ENCODE measurements around the gene SORCS2.

The SORCS2 gene

DNA sequence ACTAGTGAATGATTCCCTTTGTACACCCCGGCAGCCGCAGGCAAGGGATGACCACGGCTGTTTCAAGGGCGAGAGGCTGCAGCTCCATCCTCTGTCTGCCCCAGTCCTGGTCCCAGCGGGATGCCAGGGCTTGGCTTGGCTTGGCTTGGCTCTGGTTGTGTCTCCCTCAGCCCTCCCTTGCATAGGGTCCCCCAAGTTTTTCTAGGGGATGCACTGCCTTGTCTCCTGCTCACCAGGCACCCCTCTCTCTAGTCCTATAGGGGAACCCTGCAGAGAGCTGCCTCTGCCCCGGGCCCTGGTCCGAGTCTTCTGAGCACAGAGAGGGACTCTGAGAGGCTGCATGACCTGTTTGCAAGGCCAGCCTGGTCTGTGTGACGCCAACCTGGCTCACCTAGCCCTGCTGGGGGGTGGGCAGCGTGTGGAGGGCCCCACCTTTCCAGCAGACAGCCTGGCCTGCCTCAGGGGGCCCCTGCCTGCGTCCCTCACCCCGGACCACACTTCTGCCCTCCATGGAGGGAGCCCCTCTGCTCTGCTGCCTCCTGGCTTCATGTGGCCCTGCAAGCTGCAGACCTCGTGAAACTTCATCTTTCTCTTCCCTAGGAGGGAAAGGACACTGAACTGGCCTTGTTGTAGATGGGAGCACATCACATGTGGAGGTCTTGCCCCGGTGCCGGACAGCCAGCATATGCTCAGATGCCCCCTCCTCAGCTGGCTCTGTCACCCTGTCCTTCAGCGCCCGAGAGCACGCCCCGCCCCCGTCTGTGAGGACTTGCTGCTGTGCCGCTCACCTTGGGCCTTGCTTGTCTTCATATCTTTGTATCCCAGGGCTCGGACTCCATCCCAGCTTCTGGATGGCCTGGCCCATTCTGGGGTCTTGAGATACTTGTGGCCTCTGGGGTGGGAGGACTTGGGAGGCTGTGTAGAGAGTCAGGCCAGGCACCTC lies 16.4 kb downstream of the SORCS2 start:
- TF ChIP-seq GATA2 (IDR thresholded peaks at IDR 0.05; ENCODE audit: low read depth, low read length) = no peak
- no peak for TF ChIP-seq GATA3 (IDR thresholded peaks at IDR 0.05; ENCODE audit: low read depth, low read length)

GRCh38 chr4:7209699-7210098 lies 17.4 kb downstream of the SORCS2 start:
- TF ChIP-seq GATA2 (IDR thresholded peaks at IDR 0.05; ENCODE audit: low read depth, low read length) = no peak

DNA sequence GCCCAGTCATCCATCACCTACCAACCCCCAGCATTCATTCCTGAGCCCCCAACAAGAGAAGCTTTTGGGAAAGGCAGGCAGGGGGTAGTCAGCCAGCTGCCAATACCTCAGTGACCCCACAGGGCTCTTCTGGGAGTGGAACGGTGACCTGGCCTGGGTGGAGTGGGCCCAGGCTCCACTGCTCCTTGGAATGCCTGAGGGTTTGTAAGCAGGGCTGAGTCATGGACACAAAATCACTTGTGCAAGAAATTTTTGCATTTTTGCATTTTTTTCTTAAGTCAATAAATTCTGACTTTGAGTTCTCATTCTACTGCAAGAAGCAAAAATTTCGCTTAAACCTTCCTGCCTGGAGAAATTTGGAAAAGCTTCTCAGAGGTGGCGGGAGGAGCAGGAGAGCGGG lies 18.5 kb downstream of the SORCS2 start:
- TF ChIP-seq GATA3 (IDR thresholded peaks at IDR 0.05; ENCODE audit: low read depth, low read length) (no peak), GATA2 (IDR thresholded peaks at IDR 0.05; ENCODE audit: low read depth, low read length) (no peak)

GRCh38 chr4:7212101-7212674 lies 19.9 kb downstream of the SORCS2 start:
- TF ChIP-seq GATA3 (IDR thresholded peaks at IDR 0.05; ENCODE audit: low read depth, low read length) = no peak

- TF ChIP-seq GATA3 (IDR thresholded peaks at IDR 0.05; ENCODE audit: low read depth, low read length) (no peak), GATA2 (IDR thresholded peaks at IDR 0.05; ENCODE audit: low read depth, low read length) (no peak)
Measured at GRCh38 chr4:7212921-7213320, 20.6 kb downstream of the SORCS2 start.

DNA sequence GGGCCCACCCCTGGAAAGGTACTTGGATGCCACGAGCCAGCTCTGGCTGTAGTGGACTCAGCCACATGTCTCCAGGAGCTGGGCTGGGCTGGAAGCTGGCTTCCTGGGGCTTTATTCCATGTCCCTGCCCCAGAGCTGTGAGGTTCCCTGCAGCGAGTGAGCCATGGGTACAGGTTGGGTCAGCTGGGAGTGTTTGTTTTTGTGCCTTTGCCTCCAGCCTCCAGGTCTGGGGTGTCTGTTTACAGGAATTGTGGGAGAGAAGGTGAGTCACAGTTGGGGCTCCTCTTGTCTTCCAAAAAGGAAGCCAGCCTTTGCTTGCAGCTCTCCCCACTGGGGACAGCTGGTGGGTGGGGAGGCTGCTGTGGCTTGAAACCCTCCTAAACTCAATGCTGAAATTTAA lies 21.5 kb downstream of the SORCS2 start:
- no peak for TF ChIP-seq GATA2 (IDR thresholded peaks at IDR 0.05; ENCODE audit: low read depth, low read length)
- TF ChIP-seq GATA3 (IDR thresholded peaks at IDR 0.05; ENCODE audit: low read depth, low read length) = no peak

GRCh38 chr4:7214359-7214758 lies 22.0 kb downstream of the SORCS2 start:
- TF ChIP-seq GATA2 (IDR thresholded peaks at IDR 0.05; ENCODE audit: low read depth, low read length) (no peak), GATA3 (IDR thresholded peaks at IDR 0.05; ENCODE audit: low read depth, low read length) (no peak)

- TF ChIP-seq GATA3 (IDR thresholded peaks at IDR 0.05; ENCODE audit: low read depth, low read length) (no peak), GATA2 (IDR thresholded peaks at IDR 0.05; ENCODE audit: low read depth, low read length) (no peak)
Measured at GRCh38 chr4:7217039-7217438, 24.7 kb downstream of the SORCS2 start.

DNA sequence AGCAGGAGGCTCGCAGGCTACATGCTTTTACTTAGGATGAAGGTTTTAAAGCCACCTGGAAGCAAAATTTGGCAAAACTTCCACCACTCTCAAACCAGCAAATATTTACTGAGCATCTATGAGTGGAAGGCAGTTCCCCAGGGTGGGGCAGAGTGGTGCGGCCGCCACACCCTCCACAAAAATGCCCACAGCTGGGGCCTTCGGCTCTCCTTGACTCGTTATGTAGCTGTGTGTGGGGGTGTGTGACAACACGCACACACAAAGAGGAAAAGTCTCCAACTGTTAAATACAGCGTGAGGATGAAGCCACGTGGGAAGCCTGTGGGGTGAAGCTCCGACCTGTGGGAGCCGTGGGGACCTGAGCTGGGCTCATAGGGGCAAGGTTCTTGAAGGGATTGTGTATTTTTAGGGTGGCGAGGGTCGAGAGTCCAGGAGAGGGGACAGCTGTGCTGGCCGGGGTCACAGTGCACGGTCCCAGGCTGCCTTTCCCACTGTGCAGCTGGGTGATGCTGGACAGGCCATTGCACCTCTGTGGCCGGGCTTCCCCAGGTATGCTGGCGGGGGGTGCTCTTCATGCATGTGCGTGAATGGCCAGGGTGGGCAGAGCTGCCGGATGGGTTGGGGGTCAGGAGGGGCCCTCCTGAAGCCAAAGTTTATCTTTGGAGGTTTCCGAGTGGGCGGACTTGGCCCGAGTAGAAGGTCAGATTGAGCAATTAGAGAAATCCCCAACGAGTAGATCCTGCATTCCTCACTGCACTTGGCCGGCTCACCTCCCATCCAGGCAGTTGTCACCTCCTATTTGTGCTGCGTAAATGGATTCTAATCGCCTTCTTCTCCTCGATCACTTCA lies 25.4 kb downstream of the SORCS2 start:
- no peak for TF ChIP-seq GATA3 (IDR thresholded peaks at IDR 0.05; ENCODE audit: low read depth, low read length)
- no peak for TF ChIP-seq GATA2 (IDR thresholded peaks at IDR 0.05; ENCODE audit: low read depth, low read length)

- TF ChIP-seq GATA2 (IDR thresholded peaks at IDR 0.05; ENCODE audit: low read depth, low read length) (no peak), GATA3 (IDR thresholded peaks at IDR 0.05; ENCODE audit: low read depth, low read length) (no peak)
Measured at GRCh38 chr4:7218686-7219085, 26.3 kb downstream of the SORCS2 start.

- TF ChIP-seq GATA3 (IDR thresholded peaks at IDR 0.05; ENCODE audit: low read depth, low read length) = no peak
- no peak for TF ChIP-seq GATA2 (IDR thresholded peaks at IDR 0.05; ENCODE audit: low read depth, low read length)
Measured at GRCh38 chr4:7222521-7222920, 30.2 kb downstream of the SORCS2 start.

DNA sequence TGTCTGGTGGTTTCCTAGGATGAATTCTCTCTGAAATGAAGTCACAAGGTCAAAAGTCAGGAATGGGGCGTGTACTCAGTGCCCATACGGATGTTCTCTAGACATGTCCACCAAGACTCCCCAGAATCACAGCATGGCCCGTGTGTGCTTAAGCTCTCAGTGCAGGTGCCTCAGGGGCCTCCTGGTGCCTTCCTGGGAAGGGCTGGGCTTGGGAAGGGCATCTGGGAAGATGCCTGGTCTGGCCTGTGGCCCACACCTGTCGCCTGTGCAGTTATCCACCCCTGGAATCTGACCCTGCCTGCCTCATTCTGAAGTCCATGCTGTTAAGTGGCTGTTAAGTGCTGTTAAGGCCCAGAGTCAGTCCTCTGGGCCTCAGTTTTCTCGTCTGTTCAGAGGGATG lies 31.2 kb downstream of the SORCS2 start:
- no peak for TF ChIP-seq GATA2 (IDR thresholded peaks at IDR 0.05; ENCODE audit: low read depth, low read length)
- no peak for TF ChIP-seq GATA3 (IDR thresholded peaks at IDR 0.05; ENCODE audit: low read depth, low read length)

DNA sequence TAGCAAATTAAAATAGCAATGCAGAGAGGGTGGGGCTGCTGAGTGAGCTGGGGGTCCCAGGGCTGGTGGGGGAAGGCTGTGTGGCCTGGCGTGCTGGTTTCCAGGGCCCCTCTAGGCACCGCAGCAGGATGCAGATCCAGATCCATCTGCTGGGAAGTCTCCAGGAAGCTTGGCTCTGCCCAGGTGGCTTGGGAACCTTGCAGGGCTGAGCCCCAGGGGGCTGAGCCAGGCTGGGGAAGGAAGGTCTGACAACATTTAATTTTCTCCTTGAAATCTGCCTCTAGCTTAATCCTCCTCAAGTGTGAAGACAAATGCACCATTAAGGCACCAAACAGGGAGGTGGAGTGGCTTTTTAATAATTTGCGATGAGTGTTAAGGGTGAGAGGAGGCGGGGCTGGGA lies 31.7 kb downstream of the SORCS2 start:
- TF ChIP-seq GATA2 (IDR thresholded peaks at IDR 0.05; ENCODE audit: low read depth, low read length) (no peak), GATA3 (IDR thresholded peaks at IDR 0.05; ENCODE audit: low read depth, low read length) (no peak)

DNA sequence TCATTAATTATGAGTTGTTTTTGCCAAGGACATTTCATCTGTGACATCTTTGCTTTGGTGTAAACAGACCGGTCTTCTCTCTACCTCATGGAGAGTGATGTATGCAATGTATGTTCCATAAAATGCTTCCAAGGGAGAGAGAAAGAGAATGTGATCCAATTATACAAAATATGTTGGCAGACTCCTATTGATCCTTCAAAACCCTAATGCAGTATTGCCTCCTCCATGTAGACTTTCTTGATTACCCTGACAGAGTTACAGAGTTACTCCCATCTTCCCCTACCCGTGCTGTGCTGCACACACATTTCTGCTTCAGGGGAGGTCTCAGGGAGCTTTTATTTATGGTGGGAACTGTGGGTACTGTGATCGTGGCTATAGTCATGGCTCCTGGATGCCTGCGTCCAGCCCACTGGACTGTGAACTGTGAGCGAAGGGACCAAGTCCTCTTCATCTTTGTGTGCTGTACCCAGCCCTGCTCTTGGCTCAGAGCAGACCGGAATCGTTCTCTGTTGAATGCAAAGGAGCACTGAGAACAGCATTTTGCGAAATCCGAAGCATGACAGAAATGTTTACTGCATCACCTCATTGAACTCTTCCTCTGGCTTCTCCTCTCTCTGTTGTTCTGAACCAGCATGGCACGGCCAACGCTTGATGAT lies 32.7 kb downstream of the SORCS2 start:
- TF ChIP-seq GATA2 (IDR thresholded peaks at IDR 0.05; ENCODE audit: low read depth, low read length) (no peak), GATA3 (IDR thresholded peaks at IDR 0.05; ENCODE audit: low read depth, low read length) (no peak)

Data from SH-SY5Y (cell line).